Subcutaneous adipose tissue (tissue), 4 donors: ENCODE measurements around the gene INPP5A. TPM values are rescaled to one million over a fixed set of nuclear protein-coding genes. Genes with fewer than 3 reads are reported as not detected.

Experiments
- total RNA-seq, 4 donors: library from RNA; depleted of rRNA; stranded (reverse); fragments of >200 nt; gene quantifications; one replicate each; pipeline ENCODE4 v1.1.0, GENCODE V29; 2016
- TF ChIP-seq, protein P1 (sequence below): fragments of 450-650 bp; IDR thresholded peaks from one replicate; pipeline ENCODE4 v1.5.1; 2016; ENCODE audit warnings: low read depth, mild to moderate bottlenecking, control low read depth, antibody characterized with exemption, moderate library complexity

INPP5A gene
- total RNA-seq, 4 donors from 2014 or later, result 23.1 to 34.1 (median 31.6) TPM

DNA sequence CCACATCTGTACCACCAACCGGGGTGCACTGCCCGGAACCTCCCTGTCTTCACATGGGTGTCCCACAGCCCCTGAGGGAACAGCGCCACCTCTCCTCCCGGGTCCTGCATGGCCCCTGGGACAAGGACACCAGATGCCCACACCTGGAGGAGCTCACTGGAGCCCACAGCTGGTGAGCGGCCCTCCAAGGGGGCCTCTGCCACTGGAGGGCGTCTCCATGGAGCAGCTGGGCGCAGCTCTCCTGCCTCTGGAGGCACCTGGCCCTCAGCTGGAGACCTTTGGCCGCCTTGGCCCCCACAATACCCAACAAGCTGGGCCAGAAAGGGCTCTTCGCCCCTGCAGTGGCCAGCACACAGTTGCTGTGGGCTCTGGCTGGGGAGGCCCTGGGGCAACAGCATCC is 255.6 kb downstream of the INPP5A start:
- TF ChIP-seq, protein P1, sequence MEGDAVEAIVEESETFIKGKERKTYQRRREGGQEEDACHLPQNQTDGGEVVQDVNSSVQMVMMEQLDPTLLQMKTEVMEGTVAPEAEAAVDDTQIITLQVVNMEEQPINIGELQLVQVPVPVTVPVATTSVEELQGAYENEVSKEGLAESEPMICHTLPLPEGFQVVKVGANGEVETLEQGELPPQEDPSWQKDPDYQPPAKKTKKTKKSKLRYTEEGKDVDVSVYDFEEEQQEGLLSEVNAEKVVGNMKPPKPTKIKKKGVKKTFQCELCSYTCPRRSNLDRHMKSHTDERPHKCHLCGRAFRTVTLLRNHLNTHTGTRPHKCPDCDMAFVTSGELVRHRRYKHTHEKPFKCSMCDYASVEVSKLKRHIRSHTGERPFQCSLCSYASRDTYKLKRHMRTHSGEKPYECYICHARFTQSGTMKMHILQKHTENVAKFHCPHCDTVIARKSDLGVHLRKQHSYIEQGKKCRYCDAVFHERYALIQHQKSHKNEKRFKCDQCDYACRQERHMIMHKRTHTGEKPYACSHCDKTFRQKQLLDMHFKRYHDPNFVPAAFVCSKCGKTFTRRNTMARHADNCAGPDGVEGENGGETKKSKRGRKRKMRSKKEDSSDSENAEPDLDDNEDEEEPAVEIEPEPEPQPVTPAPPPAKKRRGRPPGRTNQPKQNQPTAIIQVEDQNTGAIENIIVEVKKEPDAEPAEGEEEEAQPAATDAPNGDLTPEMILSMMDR, result no peak

DNA sequence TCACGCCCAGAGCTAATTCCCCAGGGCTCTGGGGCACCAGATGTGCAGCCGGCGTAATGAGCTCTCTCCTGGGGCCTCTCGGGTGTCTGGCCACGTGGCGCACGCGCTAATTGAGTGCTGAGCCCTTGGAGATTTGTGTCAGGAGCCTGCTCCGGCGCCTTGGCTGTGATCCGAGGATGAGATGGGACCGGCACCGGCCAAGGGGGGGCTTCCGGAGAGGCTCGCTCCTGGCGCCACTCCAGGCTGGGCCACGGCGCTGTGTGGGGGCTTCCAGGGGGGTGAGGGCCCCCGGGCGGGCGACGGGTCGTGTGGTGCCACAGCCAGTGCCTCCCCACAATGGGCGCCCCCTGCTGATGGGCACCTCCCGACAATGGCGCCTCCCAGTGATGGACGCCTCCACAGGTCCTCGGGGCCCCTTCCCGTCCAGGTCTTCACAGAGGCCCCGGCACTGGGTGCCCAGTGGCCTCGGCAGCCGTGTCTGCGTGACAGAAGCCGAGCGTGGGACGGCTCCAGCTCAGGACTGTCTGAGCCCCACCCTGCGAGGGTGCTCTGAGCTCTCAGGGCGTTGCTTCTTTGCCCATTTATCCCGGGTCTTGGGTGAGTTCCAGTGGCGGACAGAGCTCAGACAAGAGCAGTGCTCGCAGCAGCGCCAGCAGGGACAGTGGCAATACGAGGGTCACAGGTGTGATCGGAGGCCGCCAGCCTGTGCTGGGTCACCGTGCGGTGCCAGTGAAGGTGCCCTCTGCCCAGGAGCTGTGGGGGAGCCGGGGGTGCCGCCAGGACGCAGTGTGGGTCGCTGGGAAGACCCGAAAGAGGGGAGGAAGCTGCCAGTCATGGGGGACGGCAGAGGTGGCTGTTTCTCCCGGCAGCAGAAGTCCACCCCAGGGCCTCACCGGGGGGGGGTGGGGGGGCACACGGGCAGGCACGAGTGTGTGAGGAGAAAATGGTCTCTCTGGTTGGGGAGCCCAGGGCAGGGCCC is 256.6 kb downstream of the INPP5A start:
- TF ChIP-seq, protein P1, result no peak

DNA sequence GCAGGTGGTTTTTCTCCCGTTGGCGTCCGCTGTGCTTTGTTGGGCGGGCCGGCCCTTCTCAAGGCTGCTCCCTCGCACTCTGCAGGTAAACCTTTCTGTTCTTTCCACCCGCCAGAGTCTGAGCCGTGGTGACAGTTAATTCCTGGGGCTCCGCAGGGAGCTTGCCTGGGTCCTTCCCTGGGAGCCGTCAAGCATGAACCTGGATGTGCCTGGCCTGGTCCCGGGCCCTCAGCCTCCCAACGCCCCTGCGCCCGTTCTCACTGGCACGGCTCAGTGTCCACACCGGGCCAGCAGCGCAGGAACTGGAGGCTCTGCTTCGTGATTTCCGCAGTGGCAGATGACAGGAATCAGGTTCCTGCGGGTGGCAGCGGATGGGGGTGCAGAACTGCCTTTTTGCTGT is 259.3 kb downstream of the INPP5A start:
- TF ChIP-seq, protein P1, result no peak

DNA sequence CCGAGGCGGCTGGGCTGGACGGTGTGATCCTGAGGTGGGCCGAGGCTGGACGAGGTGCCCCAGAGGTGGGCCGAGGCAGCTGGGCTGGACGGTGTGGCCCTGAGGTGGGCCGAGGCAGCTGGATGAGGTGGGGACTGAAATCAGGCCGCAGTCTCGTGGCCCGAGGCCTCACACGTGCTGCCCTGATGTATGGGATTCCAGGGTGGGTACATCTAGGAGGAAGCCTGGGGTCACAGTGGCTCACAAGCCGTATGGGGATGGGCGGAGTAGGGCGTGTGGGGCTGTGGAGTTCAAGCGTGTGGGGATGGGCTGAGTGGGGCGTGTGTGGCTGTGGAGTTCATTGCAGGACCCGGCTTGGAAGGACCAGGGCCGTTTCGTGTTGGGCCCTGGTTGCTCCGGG is 260.8 kb downstream of the INPP5A start:
- TF ChIP-seq, protein P1, result no peak

DNA sequence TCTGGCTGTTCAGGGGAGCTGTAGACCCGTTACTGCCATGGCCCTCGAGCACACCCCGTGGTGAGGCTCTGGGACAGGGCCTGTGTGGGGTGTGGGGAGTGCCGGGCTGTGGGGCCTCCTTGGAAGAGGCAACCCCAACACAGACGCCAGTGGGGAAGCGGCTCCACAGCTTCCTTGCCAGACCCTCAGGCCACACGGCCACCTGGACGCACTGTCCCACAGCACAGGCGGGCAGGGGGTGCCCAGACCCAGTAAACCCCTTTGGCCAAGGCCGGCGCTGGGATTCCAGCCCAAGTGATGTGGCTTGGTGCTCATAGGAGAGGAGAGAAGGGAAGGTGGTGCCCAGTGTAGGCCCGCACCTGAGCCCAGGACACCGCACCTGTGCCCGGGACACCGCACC is 261.3 kb downstream of the INPP5A start:
- TF ChIP-seq, protein P1, result no peak

DNA sequence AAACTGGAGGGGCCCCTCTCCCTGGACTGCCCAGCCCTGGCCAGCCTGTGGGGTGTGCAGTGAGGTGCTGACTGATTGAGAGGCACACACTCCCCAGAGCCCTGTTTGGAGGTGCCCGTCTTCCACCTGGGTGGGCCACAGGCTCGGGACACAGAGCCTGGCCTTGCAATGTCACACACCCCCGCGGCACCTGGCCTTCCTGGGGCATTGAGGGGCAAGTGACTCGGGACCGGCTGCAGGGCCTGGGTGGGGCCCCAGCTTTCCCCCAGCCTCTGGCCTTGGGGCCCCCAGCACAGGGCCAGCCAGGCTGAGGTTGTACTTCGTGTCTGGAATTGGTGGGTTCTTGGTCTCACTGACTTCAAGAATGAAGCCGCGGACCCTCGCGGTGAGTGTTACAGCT is 262.3 kb downstream of the INPP5A start:
- TF ChIP-seq, protein P1, result no peak

DNA sequence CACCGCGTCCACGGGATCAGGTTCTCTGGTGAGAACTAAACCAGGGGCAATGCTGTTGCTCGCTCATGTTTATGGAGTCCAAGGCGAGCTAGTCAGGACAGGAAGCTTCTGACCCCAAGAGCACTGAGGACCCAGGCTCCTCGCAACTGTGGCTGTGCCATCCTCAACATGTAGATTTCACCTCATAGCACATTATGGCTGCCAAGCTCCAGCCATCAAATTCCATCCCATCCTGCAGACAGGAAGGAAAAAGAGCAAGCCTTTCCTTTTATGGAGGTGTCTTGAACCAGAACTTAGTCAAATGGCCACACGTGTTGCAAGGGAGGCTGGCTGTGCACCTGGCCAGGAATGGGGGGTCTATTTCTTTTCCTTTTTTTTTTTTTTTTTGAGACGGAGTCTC is 264.5 kb downstream of the INPP5A start:
- TF ChIP-seq, protein P1, result no peak
